Thyroid gland (tissue), 4 donors: ENCODE measurements around the gene WIPF1.

ENCODE experiments used
- CTCF ChIP-seq, 6 experiments: fragments of 200-600 bp in 3 of 6; fragments of 450-650 bp in 3 of 6; sonication (generic) in 3 of 6; IDR thresholded peaks; one replicate each; pipeline ENCODE4 v1.5.1; 2016 to 2019; ENCODE audit warnings: antibody characterized with exemption in 6 of 6, mild to moderate bottlenecking in 2 of 6, inconsistent platforms in 1 of 6, moderate library complexity in 1 of 6
- POLR2A ChIP-seq, 2 donors: fragments of 450-650 bp; IDR thresholded peaks; one replicate each; pipeline ENCODE4 v1.6.1; 2017; ENCODE audit warnings: antibody characterized with exemption in 2 of 2, mild to moderate bottlenecking in 2 of 2, moderate library complexity in 1 of 2

- TF ChIP-seq CTCF (IDR thresholded peaks at IDR 0.05) (no peak), POLR2A (IDR thresholded peaks at IDR 0.05) (no peak)
Observed at GRCh38 chr2:174595116-174595809, 2.3 kb downstream of the WIPF1 start.
